ENCODE results near the gene ZNF552. TPM values are rescaled to one million over a fixed set of nuclear protein-coding genes. Genes with fewer than 3 reads are reported as not detected.
"Not testable (repeated sequence)": the region's sequence is repeated elsewhere in the genome, so short reads cannot be mapped to it uniquely, and the experiment has no call there.

Gene ZNF552
- total RNA-seq, 1 donor = 5.8 TPM

GRCh38 chr19:57803265-57803593 lies 11.5 kb downstream of the ZNF552 start:
- no peak for DNase-seq (ENCODE audit: insufficient read length, low spot score, missing footprints)
- peaks cover 6% of the 10 kb centered on the region for H3K4me1 ChIP-seq (ENCODE audit: insufficient read depth, low read length)
- no peaks in the 10 kb centered on the region for H3K27me3 ChIP-seq (ENCODE audit: insufficient read depth, low read length)
- H4K20me1 ChIP-seq (ENCODE audit: insufficient read depth, low read length) = no peaks in the 10 kb centered on the region
- no peak for TF ChIP-seq CTCF (IDR thresholded peaks at IDR 0.05; ENCODE audit: extremely low read depth, low read depth, low read length)
- peaks cover 32% of the 10 kb centered on the region for H3K79me2 ChIP-seq (ENCODE audit: insufficient read depth, low read length)
- H3K4me2 ChIP-seq (ENCODE audit: insufficient read depth, low read length) = peak overlapping the region; percentile 92
- H3K9me3 ChIP-seq (ENCODE audit: low read depth, low read length) = no peaks in the 10 kb centered on the region
- peak overlapping the region; percentile 84 for H2AFZ ChIP-seq (ENCODE audit: low read length)
- H3K36me3 ChIP-seq (ENCODE audit: insufficient read depth, low read length) = peaks cover 11% of the 10 kb centered on the region
- peak overlapping the region; percentile 85 for H3K4me3 ChIP-seq (ENCODE audit: insufficient read depth, low read length)
- H3K27ac ChIP-seq (ENCODE audit: low read depth, low read length) = peak overlapping the region; percentile 76

GRCh38 chr19:57802269-57802668 lies 12.4 kb downstream of the ZNF552 start:
- Histone ChIP-seq H3K4me1 (ENCODE audit: insufficient read depth, low read length) (peaks cover 6% of the 10 kb centered on the region), H3K27me3 (ENCODE audit: insufficient read depth, low read length) (no peaks in the 10 kb centered on the region), H3K4me3 (ENCODE audit: insufficient read depth, low read length) (no peak overlapping the region), H3K4me2 (ENCODE audit: insufficient read depth, low read length) (no peak overlapping the region), H4K20me1 (ENCODE audit: insufficient read depth, low read length) (no peaks in the 10 kb centered on the region), H3K36me3 (ENCODE audit: insufficient read depth, low read length) (peaks cover 3% of the 10 kb centered on the region), H3K79me2 (ENCODE audit: insufficient read depth, low read length) (peaks cover 25% of the 10 kb centered on the region), H3K9me3 (ENCODE audit: low read depth, low read length) (no peaks in the 10 kb centered on the region), H3K27ac (ENCODE audit: low read depth, low read length) (no peak overlapping the region), H2AFZ (ENCODE audit: low read length) (no peak overlapping the region)
- DNase-seq (ENCODE audit: insufficient read length, low spot score, missing footprints) = no peak
- no peak for TF ChIP-seq CTCF (IDR thresholded peaks at IDR 0.05; ENCODE audit: extremely low read depth, low read depth, low read length)

GRCh38 chr19:57800696-57801095 lies 14.0 kb downstream of the ZNF552 start:
- DNase-seq (ENCODE audit: insufficient read length, low spot score, missing footprints) = no peak
- Histone ChIP-seq H3K79me2 (ENCODE audit: insufficient read depth, low read length) (peaks cover 16% of the 10 kb centered on the region), H4K20me1 (ENCODE audit: insufficient read depth, low read length) (no peaks in the 10 kb centered on the region), H3K4me2 (ENCODE audit: insufficient read depth, low read length) (no peak overlapping the region), H3K27ac (ENCODE audit: low read depth, low read length) (no peak overlapping the region), H3K36me3 (ENCODE audit: insufficient read depth, low read length) (peaks cover 4% of the 10 kb centered on the region), H3K4me1 (ENCODE audit: insufficient read depth, low read length) (peaks cover 6% of the 10 kb centered on the region), H3K4me3 (ENCODE audit: insufficient read depth, low read length) (no peak overlapping the region), H3K27me3 (ENCODE audit: insufficient read depth, low read length) (no peaks in the 10 kb centered on the region), H2AFZ (ENCODE audit: low read length) (no peak overlapping the region), H3K9me3 (ENCODE audit: low read depth, low read length) (no peaks in the 10 kb centered on the region)
- TF ChIP-seq CTCF (IDR thresholded peaks at IDR 0.05; ENCODE audit: extremely low read depth, low read depth, low read length) = no peak

DNA sequence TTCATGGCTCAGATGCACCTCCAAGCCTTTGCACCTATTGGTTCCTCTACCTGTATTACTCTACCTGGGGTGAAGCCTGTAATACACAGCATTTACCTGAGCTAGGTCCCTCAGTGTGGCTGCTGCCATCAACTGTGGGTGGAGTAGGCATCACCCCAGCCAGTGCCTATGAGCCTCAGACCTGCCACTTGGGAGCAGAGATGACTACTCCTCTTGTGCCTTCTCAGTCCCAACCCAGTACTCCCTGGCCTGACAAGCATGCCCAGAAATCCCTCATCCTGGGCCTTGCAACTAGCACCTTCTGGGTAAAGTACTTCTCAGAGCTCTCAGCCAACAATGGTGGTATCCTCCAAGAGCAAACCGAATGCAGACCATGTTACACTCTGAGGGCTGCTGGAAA lies 18.1 kb downstream of the ZNF552 start:
- peaks cover 17% of the 10 kb centered on the region for H3K36me3 ChIP-seq (ENCODE audit: insufficient read depth, low read length)
- DNase-seq (ENCODE audit: insufficient read length, low spot score, missing footprints); H3K4me2 ChIP-seq (ENCODE audit: insufficient read depth, low read length); H4K20me1 ChIP-seq (ENCODE audit: insufficient read depth, low read length); H3K9me3 ChIP-seq (ENCODE audit: low read depth, low read length); H3K4me1 ChIP-seq (ENCODE audit: insufficient read depth, low read length); H2AFZ ChIP-seq (ENCODE audit: low read length); H3K27ac ChIP-seq (ENCODE audit: low read depth, low read length); H3K4me3 ChIP-seq (ENCODE audit: insufficient read depth, low read length); H3K27me3 ChIP-seq (ENCODE audit: insufficient read depth, low read length): not testable (repeated sequence)
- H3K79me2 ChIP-seq (ENCODE audit: insufficient read depth, low read length) = peaks cover 11% of the 10 kb centered on the region
